CD14-positive monocyte (primary cell): ENCODE data around the gene TRPM2. TPM values are rescaled to one million over a fixed set of nuclear protein-coding genes. Genes with fewer than 3 reads are reported as not detected.

Experiments used
- DNase-seq, 3 donors: peaks; one replicate each; pipeline ENCODE4 v3.0.0-alpha.2; 2011 to 2022
- H2AFZ ChIP-seq: 2 replicates; pipeline ENCODE4 v1.6.0; 2012; ENCODE audit warnings: mild to moderate bottlenecking, low read depth, low read length, inconsistent platforms; ENCODE audit not compliant: insufficient read depth, poor library complexity, severe bottlenecking
- H3K27ac ChIP-seq, 2 donors: 1 replicate in 1 of 2; 2 replicates in 1 of 2; pipeline ENCODE4 v1.5.1; 2012 to 2013; ENCODE audit warnings: low read length in 2 of 2, control low read depth in 1 of 2, inconsistent platforms in 1 of 2, low read depth in 1 of 2, mild to moderate bottlenecking in 1 of 2
- H3K27me3 ChIP-seq, 2 donors: one replicate each; pipeline versions ENCODE4 v1.6.0 to v1.6.1; 2011 to 2013; ENCODE audit warnings: low read length in 2 of 2; ENCODE audit not compliant: control insufficient read depth in 2 of 2, insufficient read depth in 2 of 2
- H3K36me3 ChIP-seq, 2 donors: replicated peaks in 1 of 2; 1 replicate in 1 of 2; 2 replicates in 1 of 2; pipeline versions ENCODE4 v1.5.1 to v1.6.1; 2012 to 2013; ENCODE audit warnings: low read length in 2 of 2, control low read depth in 1 of 2, inconsistent platforms in 1 of 2, mild to moderate bottlenecking in 1 of 2; ENCODE audit not compliant: insufficient read depth in 2 of 2, control insufficient read depth in 1 of 2
- H3K4me1 ChIP-seq, 2 donors: 1 replicate in 1 of 2; 2 replicates in 1 of 2; pipeline versions ENCODE4 v1.5.1 to v1.6.1; 2012 to 2013; ENCODE audit warnings: low read length in 2 of 2, control low read depth in 1 of 2, inconsistent platforms in 1 of 2, mild to moderate bottlenecking in 1 of 2, moderate library complexity in 1 of 2; ENCODE audit not compliant: insufficient read depth in 2 of 2, control insufficient read depth in 1 of 2
- H3K4me2 ChIP-seq: replicated peaks from 2 replicates; pipeline ENCODE3; 2012; ENCODE audit warnings: low read length, moderate library complexity, mild to moderate bottlenecking; ENCODE audit not compliant: poor library complexity, severe bottlenecking; ENCODE audit errors: extremely low read depth
- H3K4me3 ChIP-seq, 3 experiments: fragments of 200-600 bp in 1 of 3; sonication (generic) in 1 of 3; replicated peaks in 1 of 3; 1 replicate in 2 of 3; 2 replicates in 1 of 3; pipeline ENCODE4 v1.5.1; 2011 to 2013; ENCODE audit warnings: low read length in 3 of 3, mild to moderate bottlenecking in 3 of 3, control low read depth in 2 of 3, low read depth in 2 of 3, inconsistent platforms in 1 of 3, moderate library complexity in 1 of 3
- H3K79me2 ChIP-seq: 2 replicates; pipeline ENCODE4 v1.6.0; 2012; ENCODE audit warnings: mild to moderate bottlenecking, control low read depth, inconsistent platforms, low read length, moderate library complexity; ENCODE audit not compliant: insufficient read depth
- H3K9ac ChIP-seq: 2 replicates; pipeline ENCODE4 v1.6.0; 2017; ENCODE audit warnings: low read length, mild to moderate bottlenecking; ENCODE audit not compliant: insufficient read depth, poor library complexity, severe bottlenecking
- H3K9me3 ChIP-seq, 2 donors: replicated peaks in 1 of 2; 1 replicate in 1 of 2; 2 replicates in 1 of 2; pipeline versions ENCODE4 v1.5.1 to v1.6.1; 2012 to 2013; ENCODE audit warnings: low read length in 2 of 2, control low read depth in 1 of 2; ENCODE audit not compliant: control insufficient read depth in 1 of 2, insufficient read depth in 1 of 2
- H4K20me1 ChIP-seq: 2 replicates; pipeline ENCODE4 v1.6.0; 2012; ENCODE audit warnings: mild to moderate bottlenecking, low read length, control low read depth, moderate library complexity; ENCODE audit not compliant: insufficient read depth
- H3K27ac Mint-ChIP-seq, 7 donors: one replicate each; pipeline ENCODE4 v1.8.0; 2020; ENCODE audit warnings: mild to moderate bottlenecking in 7 of 7, mixed read lengths in 7 of 7, moderate library complexity in 6 of 7, inconsistent platforms in 2 of 7
- H3K27me3 Mint-ChIP-seq, 3 donors: one replicate each; pipeline ENCODE4 v1.8.0; 2021 to 2022; ENCODE audit warnings: low read depth in 3 of 3, mild to moderate bottlenecking in 3 of 3, mixed read lengths in 3 of 3, moderate library complexity in 3 of 3, inconsistent platforms in 1 of 3
- H3K36me3 Mint-ChIP-seq, 2 donors: one replicate each; pipeline ENCODE4 v1.8.0; 2020; ENCODE audit warnings: mixed read lengths in 2 of 2, inconsistent platforms in 1 of 2, mild to moderate bottlenecking in 1 of 2
- H3K4me1 Mint-ChIP-seq: one replicate; pipeline ENCODE4 v1.8.0; 2020; ENCODE audit warnings: mild to moderate bottlenecking, mixed read lengths
- H3K4me3 Mint-ChIP-seq, 2 donors: one replicate each; pipeline ENCODE4 v1.8.0; 2020; ENCODE audit warnings: mild to moderate bottlenecking in 2 of 2, mixed read lengths in 2 of 2, moderate library complexity in 1 of 2
- H3K9me3 Mint-ChIP-seq, 7 donors: one replicate each; pipeline ENCODE4 v1.8.0; 2020 to 2022; ENCODE audit warnings: mixed read lengths in 7 of 7, mild to moderate bottlenecking in 6 of 7, moderate library complexity in 6 of 7, inconsistent platforms in 2 of 7
- WGBS: methylation state at CpG from one replicate; pipeline ENCODE4 v1.1.5; 2013; ENCODE audit warnings: missing lambda C conversion rate; ENCODE audit not compliant: insufficient coverage; 5-methylcytosine and 5-hydroxymethylcytosine counted together
- intact Hi-C, 2 donors: fragments of 100-400 bp; cut with micrococcal nuclease; formaldehyde crosslinking; loops; one replicate each; pipeline versions ENCODE4 v1.15.0 to v1.15.1; 2023
- polyA plus RNA-seq, 3 donors: library from polyadenylated mRNA; depleted of rRNA in 1 of 3; unstranded in 2 of 3; stranded (reverse) in 1 of 3; fragments of 300-500 nt in 2 of 3; fragments of >200 nt in 1 of 3; fragmentation: Illumina TruSeq in 2 of 3; gene quantifications; 1 replicate in 2 of 3; 2 replicates in 1 of 3; pipeline ENCODE4 v1.2.3, GENCODE V29; 2012 to 2021
- TF ChIP-seq, protein P1 (sequence below): fragments of 200-600 bp; IDR thresholded peaks from one replicate; pipeline ENCODE4 v1.8.0; 2022; ENCODE audit warnings: antibody characterized with exemption, mild to moderate bottlenecking

The TRPM2 gene
- polyA plus RNA-seq, 3 donors, result 7.6 to 21.6 (median 12.2) TPM

DNA sequence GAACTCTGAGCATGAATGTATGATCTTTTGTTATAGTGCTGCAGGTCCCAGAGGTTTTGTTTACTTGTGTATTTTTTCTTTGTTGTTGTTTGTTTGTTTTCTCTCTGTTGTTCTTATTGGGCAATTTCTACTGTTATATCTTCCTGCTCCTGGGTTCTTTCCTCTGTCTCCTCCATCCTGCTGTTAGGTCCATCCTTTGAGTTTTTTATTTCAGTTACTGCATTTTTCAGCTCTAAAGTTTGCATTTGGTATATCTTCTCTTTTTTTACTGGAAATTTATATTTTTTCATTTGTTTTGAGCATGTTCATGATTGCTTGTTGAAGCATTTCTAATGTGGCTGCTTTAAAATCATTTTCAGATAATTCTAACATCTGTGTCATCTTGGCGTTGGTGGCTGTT is 9.9 kb downstream of the TRPM2 start:
- H3K4me3 Mint-ChIP-seq, result no peak overlapping the region
- H3K36me3 Mint-ChIP-seq, result peaks cover 52 to 66% of the 10 kb centered on the region in 2 donors
- H3K27ac Mint-ChIP-seq, result peak overlapping the region in 2 of 7 donors; percentile 10 to 37
- Histone ChIP-seq H3K27ac (no peak overlapping the region), H3K4me3 (no peak overlapping the region), H2AFZ (no peak overlapping the region), H3K79me2 (peaks cover 34% of the 10 kb centered on the region), H3K36me3 (peaks cover 43 to 57% of the 10 kb centered on the region in 2 donors), H3K9ac (no peak overlapping the region), H3K9me3 (no peaks in the 10 kb centered on the region), H3K4me1 (peaks cover 31 to 43% of the 10 kb centered on the region in 2 donors), H3K4me2 (no peak overlapping the region), H4K20me1 (peaks cover 36% of the 10 kb centered on the region), H3K27me3 (no peaks in the 10 kb centered on the region)
- no peak for DNase-seq
- peaks cover 0 to 10% (median 4%) of the 10 kb centered on the region in 3 donors for H3K27me3 Mint-ChIP-seq
- TF ChIP-seq, protein P1, sequence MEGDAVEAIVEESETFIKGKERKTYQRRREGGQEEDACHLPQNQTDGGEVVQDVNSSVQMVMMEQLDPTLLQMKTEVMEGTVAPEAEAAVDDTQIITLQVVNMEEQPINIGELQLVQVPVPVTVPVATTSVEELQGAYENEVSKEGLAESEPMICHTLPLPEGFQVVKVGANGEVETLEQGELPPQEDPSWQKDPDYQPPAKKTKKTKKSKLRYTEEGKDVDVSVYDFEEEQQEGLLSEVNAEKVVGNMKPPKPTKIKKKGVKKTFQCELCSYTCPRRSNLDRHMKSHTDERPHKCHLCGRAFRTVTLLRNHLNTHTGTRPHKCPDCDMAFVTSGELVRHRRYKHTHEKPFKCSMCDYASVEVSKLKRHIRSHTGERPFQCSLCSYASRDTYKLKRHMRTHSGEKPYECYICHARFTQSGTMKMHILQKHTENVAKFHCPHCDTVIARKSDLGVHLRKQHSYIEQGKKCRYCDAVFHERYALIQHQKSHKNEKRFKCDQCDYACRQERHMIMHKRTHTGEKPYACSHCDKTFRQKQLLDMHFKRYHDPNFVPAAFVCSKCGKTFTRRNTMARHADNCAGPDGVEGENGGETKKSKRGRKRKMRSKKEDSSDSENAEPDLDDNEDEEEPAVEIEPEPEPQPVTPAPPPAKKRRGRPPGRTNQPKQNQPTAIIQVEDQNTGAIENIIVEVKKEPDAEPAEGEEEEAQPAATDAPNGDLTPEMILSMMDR, result no peak
- peaks cover 52% of the 10 kb centered on the region for H3K4me1 Mint-ChIP-seq
- intact Hi-C loops, result no loop called here
- WGBS, result 100% methylated on average over 1 of the region's 1 CpG
- H3K9me3 Mint-ChIP-seq, result peaks cover 0 to 3% (median 2%) of the 10 kb centered on the region in 7 donors

DNA sequence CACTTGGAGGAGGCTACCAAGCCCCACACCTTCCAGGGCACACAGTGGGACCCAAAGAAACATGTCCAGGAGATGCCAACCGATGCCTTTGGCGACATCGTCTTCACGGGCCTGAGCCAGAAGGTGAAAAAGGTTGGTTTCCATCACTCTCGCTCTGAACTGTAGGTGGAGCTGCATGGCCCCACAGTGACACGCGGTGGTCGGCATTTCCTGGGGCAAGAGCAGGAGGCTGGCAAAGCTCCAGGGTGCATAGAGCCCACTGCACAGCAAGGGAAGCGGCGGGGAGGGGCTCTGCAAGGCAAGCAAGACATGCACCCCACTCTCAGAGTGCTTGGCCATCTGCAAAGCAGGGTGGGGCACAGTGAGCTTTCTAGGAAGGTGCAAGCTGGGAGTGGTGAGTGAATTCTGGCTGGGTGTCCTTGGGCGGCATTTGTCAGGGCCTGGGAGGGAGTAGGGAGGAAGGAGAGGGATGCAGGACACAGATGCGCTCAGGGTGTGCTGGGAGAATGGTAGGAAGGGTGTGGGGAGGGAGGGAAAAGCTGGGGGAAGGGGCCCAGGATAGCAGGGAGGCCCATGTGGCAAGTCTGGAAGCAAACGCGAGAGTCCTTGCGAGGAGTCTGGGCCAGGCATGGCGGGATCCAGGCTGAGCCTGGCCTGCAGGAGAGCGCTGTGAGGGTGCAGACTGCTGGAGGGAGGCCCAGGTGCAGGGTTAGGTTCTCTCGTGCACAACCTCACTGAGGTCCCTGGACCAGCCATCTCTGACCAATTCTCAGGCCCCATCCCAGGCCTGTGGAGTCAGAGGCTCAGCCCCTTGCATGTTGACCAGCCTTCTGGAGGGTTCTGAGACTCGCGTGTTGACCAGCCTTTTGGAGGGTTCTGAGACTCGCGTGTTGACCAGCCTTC is 11.0 kb downstream of the TRPM2 start:
- intact Hi-C loops, result no loop called here
- Histone ChIP-seq H3K36me3 (peaks cover 47 to 49% of the 10 kb centered on the region in 2 donors), H3K9me3 (no peaks in the 10 kb centered on the region), H3K4me1 (peaks cover 26 to 33% of the 10 kb centered on the region in 2 donors), H3K4me3 (no peak overlapping the region), H3K9ac (no peak overlapping the region), H3K27me3 (no peaks in the 10 kb centered on the region), H3K4me2 (no peak overlapping the region), H3K27ac (no peak overlapping the region), H3K79me2 (peaks cover 29% of the 10 kb centered on the region), H4K20me1 (peaks cover 40% of the 10 kb centered on the region), H2AFZ (no peak overlapping the region)
- peaks cover 50% of the 10 kb centered on the region for H3K4me1 Mint-ChIP-seq
- 86% methylated on average over 17 of the region's 22 CpGs for WGBS
- peaks cover 0 to 2% (median 1%) of the 10 kb centered on the region in 7 donors for H3K9me3 Mint-ChIP-seq
- peaks cover 0 to 15% (median 4%) of the 10 kb centered on the region in 3 donors for H3K27me3 Mint-ChIP-seq
- TF ChIP-seq, protein P1, result no peak
- peaks cover 52 to 64% of the 10 kb centered on the region in 2 donors for H3K36me3 Mint-ChIP-seq
- peak overlapping the region in 2 of 7 donors; percentile 20 to 77 for H3K27ac Mint-ChIP-seq
- H3K4me3 Mint-ChIP-seq, result no peak overlapping the region
- no peak for DNase-seq
